Measurements from ENCODE around the gene SPTBN5. TPM values are rescaled to one million over a fixed set of nuclear protein-coding genes. Genes with fewer than 3 reads are reported as not detected.

Gene SPTBN5
- total RNA-seq, 1 donor from 2014 or later = 3.2 TPM

DNA sequence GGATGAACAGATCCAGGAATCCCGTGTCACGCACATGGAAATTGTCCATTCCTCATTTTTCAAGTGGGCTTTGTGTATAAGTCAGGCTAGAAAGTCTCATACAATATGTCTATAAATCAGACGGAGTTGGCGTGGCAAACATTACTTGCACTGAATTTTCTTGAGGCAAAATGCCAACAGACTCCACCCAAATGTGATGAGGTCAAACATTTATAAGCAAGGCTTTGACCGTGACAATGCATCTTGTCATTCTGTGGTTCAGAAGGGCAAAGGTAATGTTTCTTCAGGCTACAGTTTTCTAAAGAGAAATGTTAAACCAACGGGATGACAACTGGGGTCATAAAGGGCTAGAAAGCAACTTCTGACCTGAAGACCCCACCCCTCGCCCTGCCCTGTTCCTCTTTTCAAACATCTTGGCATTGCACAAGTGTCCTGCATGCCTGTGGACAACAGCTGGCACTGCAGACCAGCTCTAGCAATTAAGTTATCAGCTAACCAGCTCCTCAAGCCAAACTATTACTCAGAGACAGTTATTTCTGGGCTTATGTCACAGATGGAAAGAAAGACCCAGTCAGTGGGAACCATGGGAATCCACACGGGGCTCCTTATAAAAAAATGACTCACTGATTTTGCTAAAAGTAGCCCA lies 36.5 kb upstream of the SPTBN5 start:
- Mint-ChIP-seq H3K36me3 (ENCODE audit: unreplicated experiment) (peaks cover 11% of the 10 kb centered on the region), H3K27me3 (ENCODE audit: unreplicated experiment) (no peaks in the 10 kb centered on the region), H3K27ac (ENCODE audit: unreplicated experiment) (peak overlapping the region; percentile 2), H3K4me1 (ENCODE audit: unreplicated experiment) (peaks cover 82% of the 10 kb centered on the region), H3K9me3 (ENCODE audit: unreplicated experiment) (no peaks in the 10 kb centered on the region), H3K4me3 (ENCODE audit: unreplicated experiment) (no peak overlapping the region)
- TF ChIP-seq CTCF (IDR thresholded peaks at IDR 0.05) = peak; percentile 27
- DNase-seq (ENCODE audit: extremely low spot score, unreplicated experiment) = no peak

DNA sequence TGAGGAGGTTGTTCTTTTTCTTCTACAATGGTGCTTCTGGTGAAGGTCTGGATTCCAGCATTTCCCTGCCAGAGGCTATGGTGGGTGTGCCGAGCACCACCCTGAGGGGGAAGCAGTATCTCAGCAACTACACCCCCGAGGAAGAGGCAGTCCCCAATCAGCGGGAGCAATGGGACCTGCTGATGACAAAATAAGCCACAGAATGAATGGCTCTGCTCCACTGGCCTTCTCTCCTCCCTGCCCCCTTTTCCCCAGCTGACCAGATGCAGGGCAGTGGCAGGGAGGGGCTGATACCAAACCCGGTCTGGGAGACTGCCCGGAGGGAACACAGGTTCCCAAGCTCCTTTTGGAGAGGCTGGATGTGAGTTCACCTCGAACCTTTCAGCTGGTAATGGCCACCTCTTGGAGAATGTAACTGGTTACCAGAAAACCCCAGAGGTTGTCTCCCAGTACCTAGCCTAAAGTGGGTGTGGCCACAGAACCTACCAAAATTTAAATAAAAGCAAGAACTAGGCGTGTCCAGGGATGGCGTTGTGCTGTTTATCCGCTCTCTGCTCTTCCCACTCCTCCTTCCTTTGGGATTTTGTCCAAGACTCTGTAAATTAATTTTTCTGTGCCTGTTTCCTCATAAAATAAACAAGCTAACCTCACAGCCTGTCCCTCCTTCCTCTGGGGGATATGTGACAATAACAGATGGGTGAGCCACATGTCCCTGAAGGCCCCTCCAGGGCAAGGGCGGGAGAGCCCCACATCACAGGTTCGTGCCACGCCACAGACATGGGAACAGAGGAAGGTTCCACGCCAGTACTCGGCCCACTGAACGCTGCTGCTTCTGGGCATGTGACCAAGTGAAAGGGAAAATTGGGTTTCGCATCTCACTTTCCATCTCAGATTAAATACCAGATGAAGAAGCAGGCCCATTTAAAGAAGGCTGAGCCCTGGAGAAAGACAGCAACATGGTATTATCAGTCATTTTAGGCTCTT lies 35.1 kb upstream of the SPTBN5 start:
- Mint-ChIP-seq H3K4me1 (ENCODE audit: unreplicated experiment) (peaks cover 68% of the 10 kb centered on the region), H3K27ac (ENCODE audit: unreplicated experiment) (no peak overlapping the region), H3K36me3 (ENCODE audit: unreplicated experiment) (peaks cover 15% of the 10 kb centered on the region), H3K4me3 (ENCODE audit: unreplicated experiment) (no peak overlapping the region), H3K9me3 (ENCODE audit: unreplicated experiment) (no peaks in the 10 kb centered on the region), H3K27me3 (ENCODE audit: unreplicated experiment) (no peaks in the 10 kb centered on the region)
- TF ChIP-seq CTCF (IDR thresholded peaks at IDR 0.05) = no peak
- no peak for DNase-seq (ENCODE audit: extremely low spot score, unreplicated experiment)

- H3K4me1 Mint-ChIP-seq (ENCODE audit: unreplicated experiment) = peaks cover 64% of the 10 kb centered on the region
- no peak for TF ChIP-seq CTCF (IDR thresholded peaks at IDR 0.05)
- no peak overlapping the region for H3K27ac Mint-ChIP-seq (ENCODE audit: unreplicated experiment)
- H3K9me3 Mint-ChIP-seq (ENCODE audit: unreplicated experiment) = no peaks in the 10 kb centered on the region
- DNase-seq (ENCODE audit: extremely low spot score, unreplicated experiment) = no peak
- no peak overlapping the region for H3K4me3 Mint-ChIP-seq (ENCODE audit: unreplicated experiment)
- no peaks in the 10 kb centered on the region for H3K27me3 Mint-ChIP-seq (ENCODE audit: unreplicated experiment)
- H3K36me3 Mint-ChIP-seq (ENCODE audit: unreplicated experiment) = peaks cover 14% of the 10 kb centered on the region
Measured at GRCh38 chr15:41928100-41928499, 34.2 kb upstream of the SPTBN5 start.

DNA sequence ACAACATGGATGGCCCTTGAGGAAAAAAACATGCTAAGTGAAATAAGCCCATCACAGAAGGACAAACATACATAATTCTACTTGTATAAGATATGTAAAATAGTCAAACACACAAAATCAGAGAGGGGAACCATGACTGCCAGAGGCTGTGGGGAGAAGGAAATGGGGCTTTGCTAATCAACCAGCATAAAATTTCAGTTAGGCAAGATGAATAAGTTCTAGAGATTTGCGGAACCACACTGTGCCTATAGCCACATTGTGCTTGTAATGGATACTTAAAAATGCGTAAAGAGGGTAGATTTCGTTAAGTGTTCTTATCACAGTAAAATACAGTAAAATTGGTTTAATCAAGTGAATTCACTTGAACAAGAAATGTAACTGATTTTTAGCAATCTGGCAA lies 33.7 kb upstream of the SPTBN5 start:
- TF ChIP-seq CTCF (IDR thresholded peaks at IDR 0.05) = no peak
- H3K27ac Mint-ChIP-seq (ENCODE audit: unreplicated experiment) = no peak overlapping the region
- no peaks in the 10 kb centered on the region for H3K9me3 Mint-ChIP-seq (ENCODE audit: unreplicated experiment)
- H3K36me3 Mint-ChIP-seq (ENCODE audit: unreplicated experiment) = peaks cover 13% of the 10 kb centered on the region
- H3K27me3 Mint-ChIP-seq (ENCODE audit: unreplicated experiment) = no peaks in the 10 kb centered on the region
- H3K4me1 Mint-ChIP-seq (ENCODE audit: unreplicated experiment) = peaks cover 59% of the 10 kb centered on the region
- no peak overlapping the region for H3K4me3 Mint-ChIP-seq (ENCODE audit: unreplicated experiment)
- no peak for DNase-seq (ENCODE audit: extremely low spot score, unreplicated experiment)
